CD4-positive, alpha-beta T cell treated with Interleukin-2 at 100 ng/mL for 4 hours (primary cell): ENCODE results near the gene SMIM1.
A peak's percentile ranks its signal among the peaks of the same experiment; 100 is the strongest.

Experiments
- DNase-seq: peaks from one replicate; pipeline ENCODE4 v3.0.0-alpha.2; 2020; ENCODE audit warnings: low spot score

Gene SMIM1, protein sequence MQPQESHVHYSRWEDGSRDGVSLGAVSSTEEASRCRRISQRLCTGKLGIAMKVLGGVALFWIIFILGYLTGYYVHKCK

DNA sequence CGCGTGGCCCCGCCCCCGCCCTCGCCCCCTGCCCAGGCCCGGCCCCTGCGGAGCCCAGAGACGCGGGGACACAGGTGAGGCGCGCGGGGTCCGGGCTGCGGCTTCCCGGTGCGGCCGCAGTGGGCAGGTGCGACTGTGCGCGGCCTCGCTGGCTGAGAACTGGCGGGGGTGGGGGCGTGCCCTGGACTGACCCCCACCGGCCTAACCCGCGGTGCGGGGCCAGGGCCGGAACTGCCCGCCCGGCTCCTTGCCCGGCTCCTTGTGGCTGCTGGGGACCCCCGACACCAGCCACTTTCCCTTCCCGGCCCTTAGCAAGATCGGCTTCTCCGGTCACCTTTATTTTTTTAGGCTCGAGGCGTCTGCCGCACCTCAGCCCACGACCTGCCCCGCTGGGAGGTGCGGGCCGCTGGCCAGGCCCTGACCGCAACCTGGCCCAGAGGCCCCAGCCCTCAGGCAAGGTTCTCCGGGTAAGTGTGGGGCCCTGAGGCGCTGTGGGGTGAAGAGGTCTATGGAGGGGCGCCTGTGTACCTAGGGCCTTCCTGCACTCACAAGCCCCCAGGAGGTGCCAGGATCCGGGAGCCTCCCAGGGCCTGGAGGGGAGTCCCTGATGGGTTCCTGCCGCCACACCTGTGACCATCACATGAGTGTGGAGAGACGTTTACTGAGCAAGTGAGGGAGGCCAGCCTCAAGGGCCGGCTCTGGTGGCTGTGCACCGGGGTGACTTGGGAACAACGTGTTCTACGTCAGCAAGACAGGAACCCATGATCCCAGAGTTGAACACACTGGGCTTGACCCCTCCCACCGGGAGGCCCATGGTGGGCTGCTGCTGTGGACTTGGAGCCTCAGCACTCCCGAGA is at the start of gene SMIM1:
TSS of gene SMIM1 (plus strand) at position 35 of the 857 bp plus-strand sequence. CDS start 2,625 bp downstream, outside the sequence.
- no peak for DNase-seq

DNA sequence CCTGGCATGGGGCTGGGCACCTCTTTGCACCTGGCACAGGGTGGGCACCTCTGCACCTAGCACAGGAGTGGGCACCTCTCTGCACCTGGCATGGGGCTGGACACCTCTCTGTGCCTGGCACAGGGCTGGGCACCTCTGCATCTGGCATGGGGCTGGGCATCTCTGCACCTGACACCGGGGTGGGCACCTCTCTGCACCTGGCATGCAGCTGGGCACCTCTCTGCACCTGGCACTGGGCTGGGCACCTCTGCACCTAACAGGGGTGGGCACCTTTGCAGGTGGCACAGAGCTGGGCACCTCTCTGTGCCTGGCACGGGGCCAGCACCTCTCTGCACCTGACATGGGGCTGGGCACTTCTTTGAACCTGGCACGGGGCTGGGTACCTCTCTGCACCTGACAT is 49.7 kb upstream of the SMIM1 start:
- no peak for DNase-seq

DNA sequence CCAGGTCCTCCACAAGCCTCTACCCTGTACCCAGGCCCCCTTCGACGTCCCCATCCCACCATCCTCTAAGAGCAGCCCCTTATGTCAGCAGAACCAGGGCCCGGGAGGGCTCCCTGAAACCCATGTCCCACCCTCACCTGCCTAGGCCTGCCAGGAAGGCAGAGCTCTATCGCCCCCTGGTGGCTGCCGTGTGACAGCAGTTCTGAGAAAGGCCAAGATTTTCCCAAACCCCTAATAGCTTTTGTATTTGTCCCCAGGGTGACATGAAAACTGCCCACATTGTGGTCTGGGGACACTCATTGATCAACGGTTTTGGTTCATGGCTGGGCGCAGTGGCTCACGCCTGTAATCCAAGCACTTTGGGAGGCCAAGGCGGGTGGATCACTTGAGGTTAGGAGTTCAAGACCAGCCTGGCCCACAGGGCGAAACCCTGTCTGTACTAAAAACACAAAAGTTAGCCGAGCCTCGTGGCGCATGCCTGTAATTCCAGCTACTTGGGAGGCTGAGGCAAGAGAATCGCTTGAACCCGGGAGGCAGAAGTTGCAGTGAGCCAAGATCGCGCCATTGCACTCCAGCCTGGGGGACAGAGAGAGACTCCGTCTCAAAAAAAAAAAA is 48.0 kb upstream of the SMIM1 start:
- DNase-seq: peak; percentile 69

DNA sequence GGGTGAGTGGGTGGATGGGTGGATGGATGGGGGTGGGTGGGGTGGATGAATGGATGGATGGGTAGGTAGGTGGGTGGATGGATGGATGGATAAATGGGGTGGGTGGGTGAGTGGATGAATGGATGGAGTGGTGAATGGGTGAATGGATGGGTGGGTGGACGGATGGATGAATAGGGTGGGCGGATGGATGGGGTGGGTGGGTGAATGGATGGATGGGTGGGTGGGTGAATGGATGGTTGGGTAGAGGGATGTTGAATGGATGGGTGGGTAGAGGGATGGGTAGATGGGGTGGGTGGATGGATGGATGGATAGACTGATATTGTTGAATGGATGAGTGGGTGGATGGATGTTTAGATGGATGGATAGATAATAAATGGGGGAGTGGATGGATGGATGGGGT is 47.2 kb upstream of the SMIM1 start:
- DNase-seq: no peak

DNA sequence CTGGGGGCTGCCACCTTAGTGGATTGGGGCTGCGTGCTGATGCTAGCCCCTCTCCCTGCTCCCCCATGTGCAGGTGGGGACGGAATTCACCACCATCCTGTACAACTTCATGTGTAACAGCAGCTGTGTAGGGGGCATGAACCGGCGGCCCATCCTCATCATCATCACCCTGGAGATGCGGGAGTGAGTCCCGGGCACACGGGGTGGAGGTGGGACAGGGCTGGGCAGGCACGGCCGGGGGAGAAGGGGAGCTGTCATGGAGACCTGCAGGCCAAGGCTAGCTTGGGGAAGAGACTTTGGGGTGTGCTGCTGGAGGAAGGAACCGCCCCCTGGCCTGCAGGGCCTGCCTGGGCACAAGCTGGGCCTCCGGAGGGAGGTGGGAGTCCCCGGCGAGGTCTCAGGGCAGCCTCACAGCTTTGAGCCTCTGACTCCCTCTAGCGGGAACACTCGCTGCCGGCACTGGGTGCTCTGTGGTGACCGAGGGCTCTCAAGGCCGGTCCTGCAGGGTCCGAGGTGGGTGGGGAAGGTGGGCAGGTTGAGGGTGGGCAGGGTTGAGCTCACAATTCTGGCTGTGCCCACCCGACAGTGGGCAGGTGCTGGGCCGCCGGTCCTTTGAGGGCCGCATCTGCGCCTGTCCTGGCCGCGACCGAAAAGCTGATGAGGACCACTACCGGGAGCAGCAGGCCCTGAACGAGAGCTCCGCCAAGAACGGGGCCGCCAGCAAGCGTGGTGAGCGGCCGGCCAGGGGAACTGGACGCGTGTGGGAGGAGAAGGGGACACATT is 45.3 kb upstream of the SMIM1 start:
- no peak for DNase-seq

DNA sequence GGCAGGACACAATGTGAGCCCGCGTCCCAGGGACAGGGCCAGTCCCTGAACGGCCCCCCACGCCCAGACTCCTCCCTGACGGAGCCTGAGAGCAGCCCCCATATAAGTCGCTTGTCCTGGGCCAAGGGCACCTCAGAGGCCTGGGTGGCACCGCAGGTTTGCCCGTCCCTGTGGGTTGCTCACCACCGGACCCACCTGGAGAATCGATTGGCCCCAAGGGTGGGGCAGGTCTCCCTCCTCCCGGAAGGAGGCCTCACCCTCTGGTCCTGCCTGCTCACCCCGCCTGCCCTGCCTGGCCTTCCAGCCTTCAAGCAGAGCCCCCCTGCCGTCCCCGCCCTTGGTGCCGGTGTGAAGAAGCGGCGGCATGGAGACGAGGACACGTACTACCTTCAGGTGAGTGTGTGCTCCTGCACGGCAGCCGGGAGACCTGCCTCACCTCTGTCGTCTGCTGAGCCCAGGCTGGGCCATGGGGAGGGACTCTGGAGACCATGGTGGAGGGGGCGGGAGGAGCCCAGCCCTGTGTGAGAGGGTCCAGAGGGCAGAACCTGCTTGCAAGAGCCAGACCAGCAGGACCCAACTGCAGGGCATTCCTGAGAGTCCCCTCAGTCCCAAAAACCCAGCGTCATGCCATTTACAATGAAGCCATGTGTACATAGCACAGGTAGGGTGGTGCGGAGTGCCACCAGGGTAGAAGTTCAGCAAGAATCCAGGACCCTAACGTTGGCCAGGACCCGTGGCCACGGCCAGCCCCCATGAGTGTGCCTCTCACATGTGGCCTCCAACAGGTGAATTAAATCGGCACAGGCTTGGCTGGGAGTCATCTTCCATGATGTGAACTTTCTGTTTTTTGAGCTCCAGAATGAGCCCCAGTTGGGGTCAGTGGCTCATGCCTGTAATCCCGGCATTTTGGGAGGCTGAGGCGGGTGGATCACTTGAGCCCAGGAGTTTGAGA is 44.4 kb upstream of the SMIM1 start:
- DNase-seq: no peak

DNA sequence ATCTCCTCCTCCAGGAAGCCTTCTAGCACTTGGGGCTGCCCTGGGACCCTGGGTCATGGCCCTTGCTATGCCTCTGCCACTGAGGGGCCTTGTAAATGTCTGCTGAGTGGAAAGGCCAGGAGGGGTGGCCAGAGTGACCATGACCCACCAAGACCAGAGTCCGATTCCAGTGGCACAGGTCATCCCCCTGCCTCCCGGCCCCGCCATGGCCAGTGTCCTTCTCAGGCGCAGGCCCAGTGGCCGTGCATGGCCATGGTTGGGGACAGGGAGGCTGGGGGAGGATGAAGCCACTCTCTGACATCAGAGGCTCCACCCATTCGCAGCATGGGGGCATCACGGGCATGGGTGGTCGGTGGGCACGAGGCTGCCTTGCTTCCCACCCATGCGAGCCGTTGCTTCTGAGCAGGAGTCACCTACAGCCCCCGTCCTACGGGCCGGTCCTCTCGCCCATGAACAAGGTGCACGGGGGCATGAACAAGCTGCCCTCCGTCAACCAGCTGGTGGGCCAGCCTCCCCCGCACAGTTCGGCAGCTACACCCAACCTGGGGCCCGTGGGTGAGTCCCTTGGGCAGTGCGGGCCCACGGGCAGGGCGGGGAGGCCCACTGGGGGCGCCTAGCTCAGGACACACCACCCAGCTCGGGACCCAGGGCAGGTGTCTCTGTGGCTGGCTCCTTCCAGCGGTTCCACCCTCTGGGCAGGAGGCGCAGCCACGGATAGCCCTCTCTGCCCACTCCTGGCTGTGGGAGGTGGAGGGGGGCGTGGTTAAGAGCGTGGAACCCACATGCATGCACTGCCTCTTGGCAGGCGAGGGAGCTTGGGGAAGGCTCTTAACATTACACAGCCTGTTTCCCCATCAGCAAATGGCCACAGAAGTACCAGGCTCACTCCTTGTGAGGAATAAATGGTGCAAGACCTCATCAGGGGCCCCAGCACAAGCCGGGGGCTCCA is 42.7 kb upstream of the SMIM1 start:
- DNase-seq: no peak

DNA sequence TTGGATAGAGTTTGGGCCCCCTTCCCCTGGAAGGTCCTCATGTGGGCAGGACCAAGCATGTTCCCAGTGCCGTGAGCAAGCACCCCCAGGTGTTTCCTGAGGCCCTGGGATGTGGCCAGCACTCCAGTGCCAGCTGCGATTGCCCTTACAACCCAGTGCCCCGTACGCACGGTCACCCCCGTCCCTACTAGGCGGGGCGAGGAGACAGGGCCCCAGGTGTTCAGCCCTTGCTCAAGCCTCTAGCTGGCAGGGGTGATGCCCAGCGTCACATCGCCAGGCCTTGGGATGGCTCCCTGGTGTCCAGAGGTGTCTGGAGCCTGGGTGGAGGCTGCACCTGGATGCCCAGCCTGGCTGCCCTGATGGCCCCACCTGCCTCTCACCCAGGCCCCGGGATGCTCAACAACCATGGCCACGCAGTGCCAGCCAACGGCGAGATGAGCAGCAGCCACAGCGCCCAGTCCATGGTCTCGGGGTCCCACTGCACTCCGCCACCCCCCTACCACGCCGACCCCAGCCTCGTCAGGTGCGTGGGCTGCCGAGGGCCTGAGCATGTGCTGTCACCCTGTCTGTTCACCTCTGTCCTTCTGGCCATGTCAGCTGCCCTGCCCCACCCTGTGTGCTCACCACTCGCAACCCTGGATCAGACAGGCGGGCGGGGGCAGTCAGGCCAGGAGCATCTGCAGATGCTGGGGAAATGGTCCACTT is 41.9 kb upstream of the SMIM1 start:
- DNase-seq: no peak

DNA sequence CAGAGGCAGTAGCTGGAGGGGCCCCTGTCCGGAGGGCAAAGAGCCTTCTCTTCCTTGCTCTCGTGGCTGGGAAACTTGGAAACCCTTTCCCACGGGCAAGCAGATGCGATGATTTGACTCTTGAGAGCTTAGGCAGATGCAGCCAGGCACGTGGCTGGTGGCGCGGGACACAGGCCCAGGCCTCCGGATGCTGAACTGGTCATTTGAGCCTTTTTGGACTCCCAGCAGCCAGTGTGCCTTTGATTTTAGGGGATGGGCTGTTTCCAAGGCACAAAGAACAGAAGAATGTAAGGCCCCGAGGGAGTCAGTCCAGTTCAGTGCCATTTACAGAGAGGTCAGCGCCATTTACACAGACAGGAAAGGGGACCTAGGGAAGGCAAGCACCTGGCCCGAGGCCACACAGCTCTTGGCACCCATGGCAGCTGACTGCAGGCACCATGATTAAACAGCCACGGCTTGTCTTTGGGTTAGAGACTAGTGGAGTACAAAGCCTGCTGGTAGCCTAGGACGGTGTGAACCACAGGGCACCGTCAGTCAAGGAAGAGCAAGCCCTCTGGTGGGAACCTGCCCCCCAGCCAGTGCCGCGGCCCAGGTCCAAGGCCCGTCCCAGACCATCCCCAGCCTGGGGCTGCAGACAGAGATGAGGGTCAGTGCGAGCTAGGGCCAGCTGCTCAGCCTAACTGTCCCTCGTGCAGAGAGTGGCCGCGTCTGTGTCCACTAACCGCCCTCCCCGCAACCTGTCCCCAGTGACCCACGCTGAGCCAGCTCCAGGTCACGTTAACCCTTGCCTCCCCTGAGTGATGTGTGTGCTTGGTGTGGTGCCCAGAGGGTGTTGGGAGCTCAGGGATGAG is 40.7 kb upstream of the SMIM1 start:
- DNase-seq: no peak

DNA sequence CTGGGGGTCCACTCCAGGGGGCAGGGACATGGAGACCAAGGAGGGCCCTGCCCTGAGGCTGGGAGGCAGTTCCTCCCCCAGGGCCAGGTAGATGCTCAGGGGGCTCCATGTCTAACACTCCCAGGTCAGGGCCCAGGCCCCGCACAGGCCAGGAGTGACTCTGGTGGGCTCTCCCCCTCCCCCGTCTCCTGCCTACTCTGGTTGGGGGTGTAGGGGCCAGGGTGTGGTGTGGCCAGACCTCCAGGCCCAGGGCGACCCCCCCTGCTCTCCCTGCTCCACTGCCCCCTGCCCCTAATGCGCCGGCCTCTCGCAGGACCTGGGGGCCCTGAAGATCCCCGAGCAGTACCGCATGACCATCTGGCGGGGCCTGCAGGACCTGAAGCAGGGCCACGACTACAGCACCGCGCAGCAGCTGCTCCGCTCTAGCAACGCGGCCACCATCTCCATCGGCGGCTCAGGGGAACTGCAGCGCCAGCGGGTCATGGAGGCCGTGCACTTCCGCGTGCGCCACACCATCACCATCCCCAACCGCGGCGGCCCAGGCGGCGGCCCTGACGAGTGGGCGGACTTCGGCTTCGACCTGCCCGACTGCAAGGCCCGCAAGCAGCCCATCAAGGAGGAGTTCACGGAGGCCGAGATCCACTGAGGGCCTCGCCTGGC is 40.0 kb upstream of the SMIM1 start:
- no peak for DNase-seq

DNA sequence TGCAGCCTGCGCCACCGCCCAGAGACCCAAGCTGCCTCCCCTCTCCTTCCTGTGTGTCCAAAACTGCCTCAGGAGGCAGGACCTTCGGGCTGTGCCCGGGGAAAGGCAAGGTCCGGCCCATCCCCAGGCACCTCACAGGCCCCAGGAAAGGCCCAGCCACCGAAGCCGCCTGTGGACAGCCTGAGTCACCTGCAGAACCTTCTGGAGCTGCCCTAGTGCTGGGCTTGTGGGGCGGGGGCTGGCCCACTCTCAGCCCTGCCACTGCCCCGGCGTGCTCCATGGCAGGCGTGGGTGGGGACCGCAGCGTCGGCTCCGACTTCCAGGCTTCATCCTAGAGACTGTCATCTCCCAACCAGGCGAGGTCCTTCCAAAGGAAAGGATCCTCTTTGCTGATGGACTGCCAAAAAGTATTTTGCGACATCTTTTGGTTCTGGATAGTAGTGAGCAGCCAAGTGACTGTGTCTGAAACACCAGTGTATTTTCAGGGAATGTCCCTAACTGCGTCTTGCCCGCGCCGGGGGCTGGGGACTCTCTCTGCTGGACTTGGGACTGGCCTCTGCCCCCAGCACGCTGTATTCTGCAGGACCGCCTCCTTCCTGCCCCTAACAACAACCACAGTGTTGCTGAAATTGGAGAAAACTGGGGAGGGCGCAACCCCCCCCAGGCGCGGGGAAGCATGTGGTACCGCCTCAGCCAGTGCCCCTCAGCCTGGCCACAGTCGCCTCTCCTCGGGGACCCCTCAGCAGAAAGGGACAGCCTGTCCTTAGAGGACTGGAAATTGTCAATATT is 39.3 kb upstream of the SMIM1 start:
- DNase-seq: no peak

DNA sequence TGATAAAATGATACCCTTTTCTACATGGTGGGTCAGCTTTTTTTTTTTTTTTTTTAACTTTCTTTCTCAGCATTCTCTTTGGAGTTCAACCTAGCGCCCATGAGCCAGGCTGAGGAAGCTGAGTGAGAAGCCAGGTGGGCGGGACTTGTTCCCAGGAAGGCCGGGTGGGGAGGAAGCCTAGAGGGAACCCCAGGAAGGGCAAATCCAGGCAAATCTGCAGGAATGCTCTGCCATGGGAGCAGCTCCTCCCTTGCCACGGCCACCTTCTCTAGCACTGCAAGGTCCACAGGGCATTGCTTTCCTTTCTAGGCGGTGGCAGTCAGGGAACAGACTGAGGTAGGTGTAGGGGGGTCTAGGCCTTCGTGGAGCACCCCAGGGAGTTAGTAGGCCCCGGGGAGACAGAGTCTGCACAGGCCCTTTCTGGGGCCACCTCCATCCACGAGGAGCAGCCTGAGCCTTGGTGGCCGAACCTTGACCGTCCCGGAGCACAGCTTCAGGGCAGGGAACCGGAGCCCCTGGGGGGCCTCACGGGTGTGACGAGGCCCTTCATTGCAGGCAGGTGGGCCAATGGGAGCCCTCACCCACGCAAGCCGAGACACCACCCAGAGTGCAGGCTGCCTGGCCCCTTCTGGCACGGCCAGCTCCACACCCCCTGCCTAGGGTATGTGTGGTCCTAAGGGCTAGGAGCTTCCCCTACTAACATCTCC is 38.5 kb upstream of the SMIM1 start:
- no peak for DNase-seq

DNA sequence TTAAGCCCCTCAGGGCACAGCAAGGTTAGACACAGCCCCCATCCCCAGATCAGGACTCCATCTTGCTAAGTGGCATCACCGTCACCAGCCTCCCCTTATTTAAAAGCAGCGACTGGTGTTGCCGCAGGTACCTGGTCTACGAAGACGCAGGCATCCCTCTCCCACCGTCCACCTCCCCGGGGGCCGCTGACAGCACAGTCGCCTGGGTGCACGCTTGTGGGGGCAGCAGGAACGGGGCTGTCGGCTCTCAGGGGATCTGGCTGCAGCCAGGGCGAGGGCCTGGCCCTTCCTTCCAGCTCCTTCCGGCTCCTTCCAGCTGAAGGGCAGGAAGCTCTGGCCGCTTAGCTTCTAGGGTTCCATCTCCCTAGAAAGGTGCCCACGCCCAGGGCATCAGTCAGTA is 37.9 kb upstream of the SMIM1 start:
- DNase-seq: no peak

DNA sequence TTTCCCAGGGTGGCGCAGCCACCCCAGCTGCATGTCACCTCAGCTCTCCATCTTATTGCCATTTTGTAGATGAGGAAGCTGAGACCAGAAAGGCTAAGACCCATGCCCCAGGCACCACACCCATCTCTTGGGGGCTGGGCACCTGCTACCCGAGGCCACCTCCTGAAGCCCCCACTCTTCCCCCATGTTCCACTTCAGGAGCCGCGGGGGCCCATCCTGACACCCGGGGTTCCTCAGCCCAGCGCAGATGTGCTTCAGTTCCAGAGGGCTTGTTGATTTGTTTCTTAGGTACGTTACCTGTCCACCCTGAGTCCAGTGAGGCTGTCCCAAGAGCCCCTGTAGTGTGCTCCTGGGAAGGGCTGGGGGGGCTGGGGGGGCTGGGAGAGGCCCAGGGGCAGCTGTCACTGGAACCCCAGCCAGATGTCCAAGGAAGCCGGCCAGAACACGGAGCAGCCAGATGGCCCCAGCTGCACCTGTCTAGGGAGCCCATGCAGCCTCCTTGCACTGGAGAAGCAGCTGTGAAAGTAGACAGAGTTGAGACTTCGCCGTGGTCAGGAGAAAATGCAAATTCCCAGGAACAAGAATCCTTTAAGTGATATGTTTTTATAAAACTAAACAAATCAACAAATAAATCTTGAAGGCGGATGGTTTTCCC is 37.4 kb upstream of the SMIM1 start:
- DNase-seq: no peak

DNA sequence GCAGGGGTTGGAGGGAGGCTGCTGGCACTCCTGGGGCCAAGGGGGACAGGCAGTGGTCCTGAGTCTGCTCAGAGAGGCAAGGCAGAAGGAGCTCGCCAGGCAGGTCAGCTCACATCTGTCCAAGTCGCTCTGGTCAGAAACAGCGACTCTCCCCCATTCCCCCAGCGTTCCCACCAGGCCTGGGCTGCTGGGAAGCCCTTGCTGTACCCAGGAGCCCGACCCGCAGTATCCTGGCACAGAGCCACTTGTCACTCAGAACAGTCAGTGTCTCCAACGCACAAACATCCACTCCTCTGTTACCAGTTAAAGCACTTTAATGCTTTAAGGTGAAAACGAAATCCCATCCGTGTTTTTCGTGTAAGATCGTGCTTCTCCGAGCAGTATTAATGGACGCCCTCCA is 36.9 kb upstream of the SMIM1 start:
- no peak for DNase-seq

DNA sequence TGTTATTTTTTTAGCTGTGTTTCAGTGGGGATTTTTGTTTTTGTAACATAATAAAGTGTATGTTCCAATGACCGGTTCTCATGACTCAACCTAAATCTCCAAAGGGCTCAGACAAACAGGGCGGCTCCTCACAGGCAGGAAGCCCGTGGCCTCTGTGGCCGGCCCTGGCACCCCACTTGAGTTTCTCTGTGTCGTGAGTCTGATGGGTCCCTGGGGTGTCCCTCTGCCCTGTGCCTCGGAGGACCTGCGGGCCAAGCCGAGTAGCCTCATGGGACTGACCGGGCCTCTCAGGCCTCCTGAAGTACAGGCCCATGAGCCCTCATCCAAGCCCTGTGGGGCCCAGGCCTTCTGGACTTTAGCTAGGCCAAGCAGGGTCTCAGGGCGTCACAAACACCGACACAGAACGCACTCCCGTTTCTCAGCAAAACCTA is 36.4 kb upstream of the SMIM1 start:
- no peak for DNase-seq
